ENCODE data around the gene MRPS16. TPM values are rescaled to one million over a fixed set of nuclear protein-coding genes. Genes with fewer than 3 reads are reported as not detected.
"Not testable (repeated sequence)": the region's sequence is repeated elsewhere in the genome, so short reads cannot be mapped to it uniquely, and the experiment has no call there.

The MRPS16 gene
- total RNA-seq, result 158 and 160 TPM in 2 replicates

DNA sequence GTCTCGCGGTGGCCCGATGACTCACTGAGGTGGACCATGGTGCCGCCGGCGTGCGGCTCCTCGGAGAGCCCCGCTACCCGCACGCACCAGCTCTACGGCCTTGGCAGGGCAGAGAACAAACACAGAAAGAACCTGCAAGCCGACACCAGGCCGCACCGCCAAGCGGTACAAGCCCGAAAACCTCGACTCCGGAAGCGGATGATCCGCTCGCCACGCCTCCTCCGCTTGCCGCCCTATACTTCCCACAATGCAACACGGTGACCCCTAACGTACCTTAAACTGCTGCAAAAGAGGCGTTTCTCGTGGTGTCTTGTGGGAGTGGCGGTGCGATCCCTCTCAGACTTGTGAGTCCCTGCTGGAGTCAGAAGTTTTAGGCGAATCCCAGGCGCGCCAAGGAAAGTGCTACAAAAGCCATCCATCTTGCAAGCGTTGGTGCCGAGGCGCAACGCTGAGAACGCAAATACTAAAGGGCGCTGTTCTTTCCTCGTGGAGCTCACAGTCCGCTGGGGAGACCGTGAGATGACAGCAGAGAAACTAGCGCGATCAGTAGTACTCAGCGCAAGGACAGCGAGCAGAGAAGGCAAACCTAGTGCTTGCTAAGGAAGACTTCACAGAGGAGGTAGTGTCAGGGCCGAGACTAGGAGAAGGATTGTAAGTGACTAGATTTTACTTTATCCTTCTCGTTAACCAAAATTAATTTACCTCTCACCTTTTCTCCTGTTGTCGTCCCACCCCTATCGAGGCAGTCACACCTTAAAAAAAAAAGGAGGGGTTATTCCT is at the start of gene MRPS16:
Gene MRPS16 (minus strand): TSS at position 200 of the 780 bp plus-strand sequence. CDS start 162 bp downstream, at position 38.
- peak; percentile 92 for DNase-seq (ENCODE audit: low spot score)
- Mint-ChIP-seq H3K9me3 (no peaks in the 10 kb centered on the region), H3K4me1 (ENCODE audit: low read depth) (peaks cover 40% of the 10 kb centered on the region), H3K4me3 (peak within 1 kb of the TSS; percentile 97), H3K27ac (peak within 1 kb of the TSS; percentile 95), H3K27me3 (ENCODE audit: insufficient read depth) (no peaks in the 10 kb centered on the region), H3K36me3 (ENCODE audit: low read depth) (peaks cover 31% of the 10 kb centered on the region)
- intact Hi-C loops (cut with micrococcal nuclease), result loop anchor here (1.0 to 5.0 kb wide), 11 partner anchors 8 to 924 kb away; partner anchors contain the start of genes CFAP70, DNAJB12, ECD and FAM149B1

- Mint-ChIP-seq H3K27ac (no peak overlapping the region), H3K9me3 (no peaks in the 10 kb centered on the region), H3K4me1 (ENCODE audit: low read depth) (no peaks in the 10 kb centered on the region), H3K27me3 (ENCODE audit: insufficient read depth) (peaks cover 10% of the 10 kb centered on the region), H3K36me3 (ENCODE audit: low read depth) (no peaks in the 10 kb centered on the region), H3K4me3 (no peak overlapping the region)
- no peak for DNase-seq (ENCODE audit: low spot score)
- intact Hi-C loops (cut with micrococcal nuclease), result no loop called here
Measured at GRCh38 chr10:73296946-73297345, 44.5 kb upstream of the MRPS16 start.

DNA sequence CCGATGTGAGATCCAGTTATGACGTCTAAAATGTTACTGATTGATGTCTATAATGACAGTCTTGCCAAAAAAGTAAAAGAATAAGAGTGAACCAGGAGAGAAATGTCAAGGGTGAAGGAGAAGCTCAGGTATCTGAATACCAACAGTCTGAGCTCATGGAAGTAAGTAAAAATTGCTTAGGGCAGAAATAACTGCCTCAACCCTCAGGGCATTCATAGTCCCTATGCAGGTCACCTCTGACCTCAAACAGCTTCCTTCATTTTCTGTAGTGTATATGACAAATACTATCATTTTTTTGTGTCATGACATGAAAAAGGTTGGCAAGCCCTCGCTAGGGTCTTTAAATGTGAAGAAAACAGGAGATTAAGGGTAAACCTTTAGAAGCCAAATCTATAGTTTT is 41.0 kb upstream of the MRPS16 start:
- DNase-seq (ENCODE audit: low spot score), result no peak
- H3K27ac Mint-ChIP-seq, result no peak overlapping the region
- no peaks in the 10 kb centered on the region for H3K4me1 Mint-ChIP-seq (ENCODE audit: low read depth)
- peaks cover 9% of the 10 kb centered on the region for H3K27me3 Mint-ChIP-seq (ENCODE audit: insufficient read depth)
- intact Hi-C loops (cut with micrococcal nuclease), result no loop called here
- H3K36me3 Mint-ChIP-seq (ENCODE audit: low read depth), result peaks cover 2% of the 10 kb centered on the region
- H3K4me3 Mint-ChIP-seq, result no peak overlapping the region
- H3K9me3 Mint-ChIP-seq, result peaks cover 9% of the 10 kb centered on the region

DNA sequence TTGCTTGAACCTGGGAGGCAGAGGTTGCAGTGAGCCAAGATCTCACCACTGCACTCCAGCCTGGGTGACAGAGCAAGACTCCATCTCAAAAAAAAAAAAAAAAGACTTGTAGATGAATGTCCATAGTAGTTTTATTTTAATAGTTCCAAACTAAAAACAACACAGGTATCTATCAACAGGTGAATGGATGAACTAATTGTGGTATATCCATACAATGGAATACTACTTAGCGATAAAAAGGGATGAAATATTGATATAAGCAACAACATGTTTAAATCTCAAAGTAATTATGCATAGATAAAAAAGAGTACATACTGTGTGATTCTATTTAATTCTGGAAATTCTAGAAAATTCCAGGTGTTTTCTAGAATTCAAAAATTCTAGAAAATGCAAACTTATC is 37.5 kb upstream of the MRPS16 start:
- H3K36me3 Mint-ChIP-seq (ENCODE audit: low read depth), result peaks cover 2% of the 10 kb centered on the region
- no peak for DNase-seq (ENCODE audit: low spot score)
- H3K9me3 Mint-ChIP-seq, result peaks cover 9% of the 10 kb centered on the region
- no peak overlapping the region for H3K27ac Mint-ChIP-seq
- H3K27me3 Mint-ChIP-seq (ENCODE audit: insufficient read depth), result peaks cover 1% of the 10 kb centered on the region
- H3K4me1 Mint-ChIP-seq (ENCODE audit: low read depth), result no peaks in the 10 kb centered on the region
- intact Hi-C loops (cut with micrococcal nuclease), result no loop called here
- H3K4me3 Mint-ChIP-seq, result no peak overlapping the region

- no peak overlapping the region for H3K4me3 Mint-ChIP-seq
Measured at GRCh38 chr10:73287441-73287840, 35.0 kb upstream of the MRPS16 start.

GRCh38 chr10:73281097-73281496 is 28.7 kb upstream of the MRPS16 start:
- intact Hi-C loops (cut with micrococcal nuclease), result no loop called here
- Mint-ChIP-seq H3K27me3 (ENCODE audit: insufficient read depth) (peaks cover 4% of the 10 kb centered on the region), H3K27ac (no peak overlapping the region), H3K4me1 (ENCODE audit: low read depth) (no peaks in the 10 kb centered on the region), H3K4me3 (no peak overlapping the region), H3K36me3 (ENCODE audit: low read depth) (no peaks in the 10 kb centered on the region), H3K9me3 (no peaks in the 10 kb centered on the region)
- no peak for DNase-seq (ENCODE audit: low spot score)

More at GRCh38 chr10:73287441-73287840, 35.0 kb upstream of the MRPS16 start:
- Mint-ChIP-seq H3K9me3 (peaks cover 9% of the 10 kb centered on the region), H3K36me3 (ENCODE audit: low read depth) (peaks cover 2% of the 10 kb centered on the region), H3K27ac (no peak overlapping the region), H3K27me3 (ENCODE audit: insufficient read depth) (peaks cover 6% of the 10 kb centered on the region), H3K4me1 (ENCODE audit: low read depth) (no peaks in the 10 kb centered on the region)
- DNase-seq (ENCODE audit: low spot score), result no peak
- intact Hi-C loops (cut with micrococcal nuclease), result no loop called here

DNA sequence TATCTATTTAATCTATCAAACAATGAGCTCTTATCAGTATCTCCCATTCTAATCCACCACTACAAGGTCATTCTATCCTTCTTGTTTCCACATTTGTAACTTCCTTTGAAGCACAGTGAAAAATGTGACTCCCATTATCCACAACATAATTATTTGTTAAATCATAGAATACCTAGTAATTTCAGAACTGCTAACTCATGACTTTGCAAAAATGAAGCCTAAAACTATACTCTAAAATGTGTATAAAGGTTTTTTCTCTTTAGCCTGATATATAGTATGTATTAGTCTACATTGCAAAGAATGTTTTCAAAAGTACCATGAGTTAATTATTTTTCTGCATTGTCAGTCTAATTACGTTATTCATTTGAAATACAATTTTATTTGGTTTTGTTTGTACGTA is 12.0 kb upstream of the MRPS16 start:
- Mint-ChIP-seq H3K4me3 (no peak overlapping the region), H3K9me3 (peaks cover under 1% of the 10 kb centered on the region), H3K27ac (no peak overlapping the region), H3K4me1 (ENCODE audit: low read depth) (peaks cover 10% of the 10 kb centered on the region), H3K36me3 (ENCODE audit: low read depth) (no peaks in the 10 kb centered on the region), H3K27me3 (ENCODE audit: insufficient read depth) (peaks cover 17% of the 10 kb centered on the region)
- intact Hi-C loops (cut with micrococcal nuclease), result loop anchor here (1.0 to 5.0 kb wide), 2 partner anchors 218 to 380 kb away; no protein-coding TSS in a partner anchor
- no peak for DNase-seq (ENCODE audit: low spot score)

DNA sequence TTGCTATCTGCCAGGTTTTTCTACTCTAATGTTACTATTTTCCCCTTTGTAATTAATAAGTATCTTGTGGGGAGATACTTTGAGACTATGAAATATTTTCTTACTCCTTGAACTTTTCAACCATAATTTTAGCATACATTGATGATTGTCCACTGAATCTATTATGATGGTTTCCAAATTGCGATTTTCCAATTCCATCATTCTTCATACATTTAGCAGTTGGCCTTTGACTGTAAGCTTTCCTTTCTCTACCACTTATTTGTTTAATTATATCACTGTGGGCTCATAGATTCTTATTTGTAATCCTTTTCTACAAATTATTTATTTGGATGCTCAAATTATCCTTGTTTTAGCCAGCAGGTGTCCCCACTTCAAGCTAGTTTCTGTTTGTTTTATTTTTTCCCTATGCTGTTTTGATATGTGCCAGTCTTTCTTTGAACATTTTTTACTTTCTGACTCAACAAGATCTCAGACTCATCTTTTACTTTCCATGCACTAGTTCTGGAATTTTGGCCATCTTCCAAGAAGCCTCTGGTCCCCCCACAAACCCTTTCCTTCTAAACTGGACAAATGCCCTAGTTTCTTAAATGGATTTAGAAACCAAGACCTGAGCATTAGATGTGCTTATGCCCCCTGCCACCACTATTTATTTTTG is 11.4 kb upstream of the MRPS16 start:
- Mint-ChIP-seq H3K27ac (no peak overlapping the region), H3K4me1 (ENCODE audit: low read depth) (peaks cover 10% of the 10 kb centered on the region), H3K27me3 (ENCODE audit: insufficient read depth) (peaks cover 15% of the 10 kb centered on the region), H3K36me3 (ENCODE audit: low read depth) (no peaks in the 10 kb centered on the region), H3K4me3 (no peak overlapping the region), H3K9me3 (peaks cover 6% of the 10 kb centered on the region)
- intact Hi-C loops (cut with micrococcal nuclease), result loop anchor here (1.0 to 5.0 kb wide), 2 partner anchors 218 to 380 kb away; no protein-coding TSS in a partner anchor
- no peak for DNase-seq (ENCODE audit: low spot score)

- H3K4me1 Mint-ChIP-seq (ENCODE audit: low read depth), result peaks cover 10% of the 10 kb centered on the region
- peaks cover 7% of the 10 kb centered on the region for H3K9me3 Mint-ChIP-seq
- peaks cover 10% of the 10 kb centered on the region for H3K27me3 Mint-ChIP-seq (ENCODE audit: insufficient read depth)
- intact Hi-C loops (cut with micrococcal nuclease), result loop anchor here (5.0 kb wide), 1 partner anchor 219 kb away; no protein-coding TSS in a partner anchor
- no peak for DNase-seq (ENCODE audit: low spot score)
- no peak overlapping the region for H3K27ac Mint-ChIP-seq
- no peaks in the 10 kb centered on the region for H3K36me3 Mint-ChIP-seq (ENCODE audit: low read depth)
- no peak overlapping the region for H3K4me3 Mint-ChIP-seq
Measured at GRCh38 chr10:73262880-73263555, 10.6 kb upstream of the MRPS16 start.

DNA sequence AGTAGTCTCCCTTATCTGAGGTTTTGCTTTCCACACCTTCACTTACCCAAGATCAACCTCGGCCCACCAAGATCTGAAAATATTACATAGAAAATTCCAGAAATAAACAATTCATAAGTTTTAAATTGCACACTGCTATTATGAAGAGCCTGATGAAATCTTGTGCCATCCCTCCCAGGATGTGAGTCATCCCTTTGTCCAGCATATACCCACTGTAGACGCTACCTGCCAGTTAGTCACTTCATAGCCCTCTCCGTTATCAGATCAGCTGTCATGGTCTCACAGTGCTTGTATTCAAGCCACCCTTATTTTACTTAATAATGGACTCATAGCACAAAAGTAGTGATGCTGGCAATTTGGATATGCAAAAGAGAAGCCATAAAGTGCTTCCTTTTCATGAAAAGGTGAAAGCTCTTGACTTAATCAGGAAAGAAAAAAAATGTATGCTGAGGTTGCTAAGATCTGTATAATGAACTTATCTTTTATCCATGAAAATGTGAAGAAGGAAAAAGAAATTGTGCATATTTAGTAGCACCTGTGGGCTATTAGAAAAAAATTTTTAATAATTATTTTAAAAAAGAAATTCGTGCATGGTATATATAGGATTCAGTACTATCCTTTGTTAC is 9.8 kb upstream of the MRPS16 start:
- H3K36me3 Mint-ChIP-seq (ENCODE audit: low read depth), result no peaks in the 10 kb centered on the region
- H3K4me1 Mint-ChIP-seq (ENCODE audit: low read depth), result peaks cover 10% of the 10 kb centered on the region
- no peak overlapping the region for H3K27ac Mint-ChIP-seq
- H3K4me3 Mint-ChIP-seq, result no peak overlapping the region
- no peak for DNase-seq (ENCODE audit: low spot score)
- intact Hi-C loops (cut with micrococcal nuclease), result loop anchor here (5.0 kb wide), 1 partner anchor 220 kb away; no protein-coding TSS in a partner anchor
- H3K27me3 Mint-ChIP-seq (ENCODE audit: insufficient read depth), result peaks cover 9% of the 10 kb centered on the region
- H3K9me3 Mint-ChIP-seq, result peaks cover 7% of the 10 kb centered on the region

- H3K4me1 Mint-ChIP-seq (ENCODE audit: low read depth), result peaks cover 10% of the 10 kb centered on the region
- H3K36me3 Mint-ChIP-seq (ENCODE audit: low read depth), result no peaks in the 10 kb centered on the region
- H3K4me3 Mint-ChIP-seq, result no peak overlapping the region
- intact Hi-C loops (cut with micrococcal nuclease), result loop anchor here (5.0 kb wide), 1 partner anchor 221 kb away; no protein-coding TSS in a partner anchor
- H3K9me3 Mint-ChIP-seq, result peaks cover 7% of the 10 kb centered on the region
- DNase-seq (ENCODE audit: low spot score), result no peak
- peaks cover 6% of the 10 kb centered on the region for H3K27me3 Mint-ChIP-seq (ENCODE audit: insufficient read depth)
- H3K27ac Mint-ChIP-seq, result no peak overlapping the region
Measured at GRCh38 chr10:73261362-73261995, 9.0 kb upstream of the MRPS16 start.

DNA sequence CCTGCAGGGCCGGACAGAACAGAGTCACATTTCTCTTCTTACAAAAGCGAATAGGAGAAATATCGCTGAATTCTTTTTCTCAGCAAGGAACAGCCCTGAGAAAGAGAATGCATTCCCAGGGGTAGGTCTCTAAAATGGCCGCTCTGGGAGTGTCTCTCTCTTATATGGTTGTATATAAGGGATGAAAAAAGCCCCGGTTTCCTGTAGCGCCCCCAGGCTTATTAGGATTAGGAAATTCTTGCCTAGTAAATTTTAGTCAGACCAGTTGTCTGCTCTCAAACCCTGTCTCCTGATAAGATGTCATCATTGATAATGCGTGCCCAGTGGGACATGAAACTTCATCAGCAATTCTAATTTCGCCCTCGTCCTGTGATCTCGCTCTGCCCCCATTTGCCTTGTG is 6.2 kb upstream of the MRPS16 start:
- DNase-seq (ENCODE audit: low spot score); H3K9me3 Mint-ChIP-seq; H3K36me3 Mint-ChIP-seq (ENCODE audit: low read depth); H3K4me3 Mint-ChIP-seq; H3K4me1 Mint-ChIP-seq (ENCODE audit: low read depth); H3K27me3 Mint-ChIP-seq (ENCODE audit: insufficient read depth); H3K27ac Mint-ChIP-seq; intact Hi-C loops (cut with micrococcal nuclease): not testable (repeated sequence)
